ENCODE data around the gene DOCK10.

Gene DOCK10

GRCh38 chr2:224934526-224935188, 107.6 kb downstream of the DOCK10 start:
- no peak overlapping the region for H3K9ac ChIP-seq (ENCODE audit: low read depth, low read length)
- no peaks in the 10 kb centered on the region for H3K9me3 ChIP-seq (ENCODE audit: control insufficient read depth, insufficient read depth, low read length)
- no peaks in the 10 kb centered on the region for H3K36me3 ChIP-seq (ENCODE audit: control insufficient read depth, insufficient read depth, low read length)
- no peak overlapping the region for H3K4me3 ChIP-seq (ENCODE audit: low read depth, low read length)
- peaks cover 19% of the 10 kb centered on the region for H3K4me1 ChIP-seq (ENCODE audit: control insufficient read depth, insufficient read depth, low read length)
- no peaks in the 10 kb centered on the region for H3K27me3 ChIP-seq (ENCODE audit: control insufficient read depth, insufficient read depth, low read length)

DNA sequence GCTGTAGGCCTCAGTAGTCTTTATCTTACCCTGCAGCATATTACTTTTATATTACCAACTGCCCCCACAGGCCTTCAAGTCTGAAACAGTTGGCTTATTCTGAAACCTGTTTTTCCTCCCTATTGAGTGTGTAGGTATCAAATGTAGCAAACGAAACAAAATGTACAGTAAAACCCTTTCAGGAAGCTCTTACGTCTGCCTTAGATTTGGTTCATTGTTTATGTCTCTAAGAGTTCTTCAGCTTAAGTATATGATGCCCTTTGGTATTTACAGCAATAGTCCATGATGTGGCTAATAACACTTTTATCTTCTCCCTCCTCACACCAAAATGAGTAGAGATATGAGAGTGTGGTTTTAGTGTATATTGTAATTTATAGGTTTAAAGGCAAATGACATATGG, 108.8 kb downstream of the DOCK10 start:
- Histone ChIP-seq H3K9ac (ENCODE audit: low read depth, low read length) (no peak overlapping the region), H3K27me3 (ENCODE audit: control insufficient read depth, insufficient read depth, low read length) (no peaks in the 10 kb centered on the region), H3K4me3 (ENCODE audit: low read depth, low read length) (no peak overlapping the region), H3K4me1 (ENCODE audit: control insufficient read depth, insufficient read depth, low read length) (peaks cover 19% of the 10 kb centered on the region), H3K9me3 (ENCODE audit: control insufficient read depth, insufficient read depth, low read length) (no peaks in the 10 kb centered on the region), H3K36me3 (ENCODE audit: control insufficient read depth, insufficient read depth, low read length) (no peaks in the 10 kb centered on the region)

GRCh38 chr2:224932522-224932921, 109.7 kb downstream of the DOCK10 start:
- H3K4me1 ChIP-seq (ENCODE audit: control insufficient read depth, insufficient read depth, low read length), result peaks cover 16% of the 10 kb centered on the region
- H3K27me3 ChIP-seq (ENCODE audit: control insufficient read depth, insufficient read depth, low read length), result no peaks in the 10 kb centered on the region
- no peaks in the 10 kb centered on the region for H3K36me3 ChIP-seq (ENCODE audit: control insufficient read depth, insufficient read depth, low read length)
- no peak overlapping the region for H3K4me3 ChIP-seq (ENCODE audit: low read depth, low read length)
- no peaks in the 10 kb centered on the region for H3K9me3 ChIP-seq (ENCODE audit: control insufficient read depth, insufficient read depth, low read length)
- H3K9ac ChIP-seq (ENCODE audit: low read depth, low read length), result no peak overlapping the region

- no peaks in the 10 kb centered on the region for H3K27me3 ChIP-seq (ENCODE audit: control insufficient read depth, insufficient read depth, low read length)
- peaks cover 14% of the 10 kb centered on the region for H3K4me1 ChIP-seq (ENCODE audit: control insufficient read depth, insufficient read depth, low read length)
Observed at GRCh38 chr2:224931956-224932355, 110.3 kb downstream of the DOCK10 start.

GRCh38 chr2:224930990-224931389, 111.3 kb downstream of the DOCK10 start:
- Histone ChIP-seq H3K9ac (ENCODE audit: low read depth, low read length) (no peak overlapping the region), H3K36me3 (ENCODE audit: control insufficient read depth, insufficient read depth, low read length) (no peaks in the 10 kb centered on the region), H3K4me1 (ENCODE audit: control insufficient read depth, insufficient read depth, low read length) (peaks cover 12% of the 10 kb centered on the region), H3K4me3 (ENCODE audit: low read depth, low read length) (no peak overlapping the region), H3K27me3 (ENCODE audit: control insufficient read depth, insufficient read depth, low read length) (no peaks in the 10 kb centered on the region), H3K9me3 (ENCODE audit: control insufficient read depth, insufficient read depth, low read length) (no peaks in the 10 kb centered on the region)

More at GRCh38 chr2:224931956-224932355, 110.3 kb downstream of the DOCK10 start:
- no peak overlapping the region for H3K4me3 ChIP-seq (ENCODE audit: low read depth, low read length)
- no peaks in the 10 kb centered on the region for H3K36me3 ChIP-seq (ENCODE audit: control insufficient read depth, insufficient read depth, low read length)
- no peak overlapping the region for H3K9ac ChIP-seq (ENCODE audit: low read depth, low read length)
- no peaks in the 10 kb centered on the region for H3K9me3 ChIP-seq (ENCODE audit: control insufficient read depth, insufficient read depth, low read length)

GRCh38 chr2:224930124-224930523, 112.1 kb downstream of the DOCK10 start:
- H3K4me1 ChIP-seq (ENCODE audit: control insufficient read depth, insufficient read depth, low read length), result peaks cover 9% of the 10 kb centered on the region
- H3K27me3 ChIP-seq (ENCODE audit: control insufficient read depth, insufficient read depth, low read length), result no peaks in the 10 kb centered on the region
- H3K36me3 ChIP-seq (ENCODE audit: control insufficient read depth, insufficient read depth, low read length), result no peaks in the 10 kb centered on the region
- no peaks in the 10 kb centered on the region for H3K9me3 ChIP-seq (ENCODE audit: control insufficient read depth, insufficient read depth, low read length)
- H3K9ac ChIP-seq (ENCODE audit: low read depth, low read length), result no peak overlapping the region
- H3K4me3 ChIP-seq (ENCODE audit: low read depth, low read length), result no peak overlapping the region

DNA sequence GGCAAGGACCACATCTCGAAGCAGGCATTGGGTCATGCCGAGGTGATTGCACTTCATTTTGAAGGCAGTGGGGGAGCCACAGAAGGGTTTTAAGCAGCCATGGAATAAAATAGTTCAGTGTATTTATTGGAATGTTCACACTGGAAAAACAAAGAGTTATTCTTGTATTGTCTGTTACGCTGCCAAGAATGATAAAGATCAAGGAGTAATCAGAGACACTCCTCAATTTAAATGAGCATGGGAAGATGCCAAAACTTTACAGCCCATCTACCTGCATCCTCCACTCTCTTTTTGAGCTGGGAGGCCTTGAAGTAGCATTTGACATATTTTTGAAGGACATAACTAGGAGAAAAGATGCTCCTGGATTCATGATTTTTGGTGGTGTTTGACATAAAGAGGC, 112.8 kb downstream of the DOCK10 start:
- no peak overlapping the region for H3K9ac ChIP-seq (ENCODE audit: low read depth, low read length)
- H3K27me3 ChIP-seq (ENCODE audit: control insufficient read depth, insufficient read depth, low read length), result no peaks in the 10 kb centered on the region
- no peaks in the 10 kb centered on the region for H3K36me3 ChIP-seq (ENCODE audit: control insufficient read depth, insufficient read depth, low read length)
- H3K4me3 ChIP-seq (ENCODE audit: low read depth, low read length), result no peak overlapping the region
- peaks cover 3% of the 10 kb centered on the region for H3K4me1 ChIP-seq (ENCODE audit: control insufficient read depth, insufficient read depth, low read length)
- H3K9me3 ChIP-seq (ENCODE audit: control insufficient read depth, insufficient read depth, low read length), result no peaks in the 10 kb centered on the region

- no peak overlapping the region for H3K4me3 ChIP-seq (ENCODE audit: low read depth, low read length)
- no peaks in the 10 kb centered on the region for H3K4me1 ChIP-seq (ENCODE audit: control insufficient read depth, insufficient read depth, low read length)
- H3K27me3 ChIP-seq (ENCODE audit: control insufficient read depth, insufficient read depth, low read length), result no peaks in the 10 kb centered on the region
- H3K9ac ChIP-seq (ENCODE audit: low read depth, low read length), result no peak overlapping the region
- H3K9me3 ChIP-seq (ENCODE audit: control insufficient read depth, insufficient read depth, low read length), result no peaks in the 10 kb centered on the region
- H3K36me3 ChIP-seq (ENCODE audit: control insufficient read depth, insufficient read depth, low read length), result no peaks in the 10 kb centered on the region
Observed at GRCh38 chr2:224927646-224928173, 114.6 kb downstream of the DOCK10 start.

DNA sequence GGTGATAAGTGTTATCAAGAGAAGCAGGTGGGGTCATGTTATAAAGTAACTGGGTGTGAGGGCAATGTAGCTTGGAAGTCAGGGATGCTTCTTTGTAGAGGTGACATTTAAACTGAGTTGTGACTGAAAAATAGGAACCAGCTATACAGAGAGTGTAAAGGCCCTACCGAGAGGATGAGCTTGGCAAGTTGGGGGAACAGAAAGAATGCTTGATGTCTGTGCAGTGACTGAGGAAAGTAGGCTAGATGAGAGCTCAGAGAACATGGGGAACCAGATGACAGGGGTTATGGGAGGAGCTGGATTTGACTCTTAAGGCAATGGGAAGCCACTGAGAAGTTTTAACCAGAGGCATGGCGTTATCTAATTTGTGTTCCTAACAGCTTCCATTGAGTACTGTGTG, 115.3 kb downstream of the DOCK10 start:
- H3K4me3 ChIP-seq (ENCODE audit: low read depth, low read length), result no peak overlapping the region
- no peaks in the 10 kb centered on the region for H3K27me3 ChIP-seq (ENCODE audit: control insufficient read depth, insufficient read depth, low read length)
- H3K9me3 ChIP-seq (ENCODE audit: control insufficient read depth, insufficient read depth, low read length), result no peaks in the 10 kb centered on the region
- H3K36me3 ChIP-seq (ENCODE audit: control insufficient read depth, insufficient read depth, low read length), result no peaks in the 10 kb centered on the region
- no peaks in the 10 kb centered on the region for H3K4me1 ChIP-seq (ENCODE audit: control insufficient read depth, insufficient read depth, low read length)
- no peak overlapping the region for H3K9ac ChIP-seq (ENCODE audit: low read depth, low read length)

DNA sequence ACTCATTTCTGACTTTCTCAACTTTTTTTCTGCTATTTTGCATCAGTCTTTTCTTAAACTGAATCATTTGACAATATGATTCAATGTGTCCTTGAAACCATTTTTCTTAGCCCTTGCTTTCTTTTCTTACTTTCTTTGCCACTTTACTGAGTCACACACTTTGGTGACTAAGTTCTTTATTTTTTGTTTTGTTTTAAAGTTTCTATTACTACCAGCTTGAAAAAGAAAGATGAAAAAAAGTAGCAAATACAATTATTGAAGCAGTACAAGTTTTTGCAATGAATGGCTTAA, 116.5 kb downstream of the DOCK10 start:
- no peaks in the 10 kb centered on the region for H3K9me3 ChIP-seq (ENCODE audit: control insufficient read depth, insufficient read depth, low read length)
- H3K4me1 ChIP-seq (ENCODE audit: control insufficient read depth, insufficient read depth, low read length), result no peaks in the 10 kb centered on the region
- no peak overlapping the region for H3K4me3 ChIP-seq (ENCODE audit: low read depth, low read length)
- no peaks in the 10 kb centered on the region for H3K36me3 ChIP-seq (ENCODE audit: control insufficient read depth, insufficient read depth, low read length)
- H3K9ac ChIP-seq (ENCODE audit: low read depth, low read length), result no peak overlapping the region
- H3K27me3 ChIP-seq (ENCODE audit: control insufficient read depth, insufficient read depth, low read length), result no peaks in the 10 kb centered on the region

DNA sequence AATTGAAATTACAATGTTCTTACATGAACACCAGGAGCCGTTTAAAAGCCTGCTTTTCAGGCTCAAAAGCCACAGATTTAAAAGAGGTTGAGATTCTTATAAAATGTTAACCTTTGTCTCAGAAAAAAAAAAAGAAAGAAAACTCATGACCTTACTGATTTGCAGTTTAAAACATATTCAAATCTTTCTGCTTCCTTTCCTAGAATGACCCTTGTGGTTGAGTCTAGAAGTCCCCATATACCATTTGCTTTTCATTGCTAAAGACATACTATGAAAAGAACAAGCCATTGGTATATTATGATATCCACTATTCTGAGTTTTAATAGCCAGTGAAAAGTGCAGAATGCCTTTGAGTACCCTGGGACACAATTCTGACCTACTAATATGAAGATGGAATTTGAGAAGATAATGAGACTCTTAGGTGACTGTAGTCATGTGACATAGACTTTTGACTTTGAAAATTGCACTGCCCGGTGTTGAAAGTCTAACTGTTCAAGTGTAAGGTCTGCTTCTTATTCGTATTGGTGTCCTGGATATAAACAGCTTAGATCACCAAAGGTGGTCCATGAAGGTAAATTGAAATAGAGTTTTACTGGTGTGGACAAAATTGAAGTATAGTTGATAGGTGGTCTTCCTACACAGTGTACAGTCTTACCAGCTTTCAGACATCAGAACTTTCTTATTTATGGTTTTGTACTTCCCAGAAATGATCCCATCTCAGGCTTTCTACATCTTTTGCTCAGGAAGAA, 117.0 kb downstream of the DOCK10 start:
- Histone ChIP-seq H3K9me3 (ENCODE audit: control insufficient read depth, insufficient read depth, low read length) (no peaks in the 10 kb centered on the region), H3K9ac (ENCODE audit: low read depth, low read length) (no peak overlapping the region), H3K4me3 (ENCODE audit: low read depth, low read length) (no peak overlapping the region), H3K4me1 (ENCODE audit: control insufficient read depth, insufficient read depth, low read length) (no peaks in the 10 kb centered on the region), H3K27me3 (ENCODE audit: control insufficient read depth, insufficient read depth, low read length) (no peaks in the 10 kb centered on the region), H3K36me3 (ENCODE audit: control insufficient read depth, insufficient read depth, low read length) (no peaks in the 10 kb centered on the region)

- no peaks in the 10 kb centered on the region for H3K36me3 ChIP-seq (ENCODE audit: control insufficient read depth, insufficient read depth, low read length)
- no peaks in the 10 kb centered on the region for H3K27me3 ChIP-seq (ENCODE audit: control insufficient read depth, insufficient read depth, low read length)
- no peaks in the 10 kb centered on the region for H3K4me1 ChIP-seq (ENCODE audit: control insufficient read depth, insufficient read depth, low read length)
- H3K9ac ChIP-seq (ENCODE audit: low read depth, low read length), result no peak overlapping the region
- no peaks in the 10 kb centered on the region for H3K9me3 ChIP-seq (ENCODE audit: control insufficient read depth, insufficient read depth, low read length)
- no peak overlapping the region for H3K4me3 ChIP-seq (ENCODE audit: low read depth, low read length)
Observed at GRCh38 chr2:224924631-224925030, 117.6 kb downstream of the DOCK10 start.
